H1 (cell line): Measurements from ENCODE around the gene PIEZO1. TPM values are rescaled to one million over a fixed set of nuclear protein-coding genes. Genes with fewer than 3 reads are reported as not detected.
A peak's percentile ranks its signal among the peaks of the same experiment; 100 is the strongest.

Experiments
- CTCF ChIA-PET: fragments of 300-600 bp; sonication (Branson Sonifier 250); formaldehyde crosslinking; loops from one replicate; lab custom pipeline; 2021; ENCODE audit not compliant: partially characterized antibody; lab: Charles Lee
- POLR2A ChIA-PET: fragments of 300-600 bp; sonication (Branson Sonifier 250); formaldehyde crosslinking; loops from one replicate; lab custom pipeline; 2021; ENCODE audit warnings: inconsistent platforms; ENCODE audit not compliant: partially characterized antibody; lab: Charles Lee
- DNase-seq, 2 experiments: peaks; one replicate each; pipeline versions ENCODE4 v3.0.0 to v3.0.0-alpha.2; 2010 to 2022; ENCODE audit warnings: low spot score in 2 of 2, low read depth in 1 of 2, mixed read lengths in 1 of 2
- FAIRE-seq: peaks from 2 replicates; lab custom pipeline; 2011; peaks lifted over from hg19 to GRCh38; lab: Jason Lieb, UNC
- H2AFZ ChIP-seq: 2 replicates; pipeline ENCODE4 v1.8.1; 2012; ENCODE audit warnings: low read length, inconsistent platforms
- H2AK5ac ChIP-seq: 2 replicates; pipeline ENCODE4 v1.6.1; 2013; ENCODE audit warnings: low read depth, low read length
- H2BK120ac ChIP-seq: replicated peaks from 2 replicates; pipeline ENCODE3; 2013; ENCODE audit warnings: low read depth, low read length, inconsistent platforms
- H2BK12ac ChIP-seq: 2 replicates; pipeline ENCODE4 v1.6.1; 2013; ENCODE audit warnings: low read depth, low read length
- H2BK15ac ChIP-seq: 2 replicates; pipeline ENCODE4 v1.6.1; 2013; ENCODE audit warnings: low read length
- H2BK20ac ChIP-seq: 2 replicates; pipeline ENCODE4 v1.6.1; 2013; ENCODE audit warnings: low read length
- H2BK5ac ChIP-seq: 2 replicates; pipeline ENCODE4 v1.6.1; 2013; ENCODE audit warnings: low read depth, low read length
- H3K14ac ChIP-seq: 2 replicates; pipeline ENCODE4 v1.6.1; 2013; ENCODE audit warnings: inconsistent platforms; ENCODE audit not compliant: insufficient read length
- H3K18ac ChIP-seq: 2 replicates; pipeline ENCODE4 v1.6.1; 2013; ENCODE audit warnings: low read length; ENCODE audit errors: extremely low read depth
- H3K23ac ChIP-seq: 2 replicates; pipeline ENCODE4 v1.6.1; 2013; ENCODE audit warnings: inconsistent platforms; ENCODE audit not compliant: insufficient read length
- H3K23me2 ChIP-seq: 2 replicates; pipeline ENCODE4 v1.6.1; 2013; ENCODE audit warnings: low read depth, low read length
- H3K27ac ChIP-seq: 2 replicates; pipeline ENCODE4 v1.6.1; 2011; ENCODE audit warnings: low read depth, low read length, inconsistent platforms
- H3K27me3 ChIP-seq, 4 experiments: replicated peaks in 1 of 4; 1 replicate in 1 of 4; 2 replicates in 3 of 4; pipeline versions ENCODE4 v1.6.1 to v1.8.1; 2011 to 2013; ENCODE audit warnings: low read length in 3 of 4, mild to moderate bottlenecking in 3 of 4, inconsistent platforms in 2 of 4, mixed read lengths in 2 of 4, moderate library complexity in 1 of 4; ENCODE audit not compliant: control insufficient read depth in 3 of 4, insufficient read depth in 3 of 4; ENCODE audit errors: extremely low read depth in 1 of 4
- H3K36me3 ChIP-seq, 4 experiments: 2 replicates each; pipeline versions ENCODE4 v1.6.1 to v1.8.1; 2011 to 2013; ENCODE audit warnings: mild to moderate bottlenecking in 4 of 4, low read length in 3 of 4, moderate library complexity in 2 of 4, control low read depth in 1 of 4, inconsistent platforms in 1 of 4; ENCODE audit not compliant: insufficient read depth in 4 of 4, control insufficient read depth in 2 of 4
- H3K4ac ChIP-seq: replicated peaks from 2 replicates; pipeline ENCODE3; 2013; ENCODE audit warnings: low read length, low read depth, mixed read lengths, inconsistent platforms; ENCODE audit not compliant: insufficient read length
- H3K4me1 ChIP-seq, 4 experiments: replicated peaks in 1 of 4; 1 replicate in 1 of 4; 2 replicates in 3 of 4; pipeline versions ENCODE4 v1.6.1 to v1.8.1; 2011 to 2013; ENCODE audit warnings: low read length in 3 of 4, inconsistent platforms in 2 of 4, mixed read lengths in 1 of 4; ENCODE audit not compliant: insufficient read depth in 4 of 4, control insufficient read depth in 3 of 4
- H3K4me2 ChIP-seq, 2 experiments: 2 replicates each; pipeline versions ENCODE4 v1.6.1 to v1.8.1; 2011 to 2013; ENCODE audit warnings: low read depth in 2 of 2, low read length in 2 of 2, control low read depth in 1 of 2, inconsistent platforms in 1 of 2, mild to moderate bottlenecking in 1 of 2; ENCODE audit not compliant: insufficient read depth in 1 of 2
- H3K4me3 ChIP-seq, 4 experiments: fragments of 200-600, 300-600 bp in 1 of 4; sonication (generic), shearing (Covaris generic), sonication (Bioruptor Twin) in 1 of 4; 2 replicates each; pipeline versions ENCODE4 v1.5.1 to v1.8.1; 2011 to 2016; ENCODE audit warnings: low read length in 4 of 4, low read depth in 3 of 4, control low read depth in 2 of 4, inconsistent platforms in 2 of 4, mild to moderate bottlenecking in 2 of 4, mixed read lengths in 1 of 4, moderate library complexity in 1 of 4; ENCODE audit not compliant: insufficient read depth in 2 of 4; ENCODE audit errors: extremely low read depth in 1 of 4
- H3K56ac ChIP-seq: replicated peaks from 2 replicates; pipeline ENCODE3; 2013; ENCODE audit warnings: low read depth, mild to moderate bottlenecking, mixed read lengths, low read length, inconsistent platforms; ENCODE audit not compliant: insufficient read length
- H3K79me1 ChIP-seq: 2 replicates; pipeline ENCODE4 v1.6.1; 2013; ENCODE audit warnings: low read depth, low read length, control low read depth
- H3K79me2 ChIP-seq, 2 experiments: 2 replicates each; pipeline versions ENCODE4 v1.6.1 to v1.8.1; 2012 to 2013; ENCODE audit warnings: low read length in 2 of 2, mild to moderate bottlenecking in 2 of 2, inconsistent platforms in 1 of 2; ENCODE audit not compliant: insufficient read depth in 2 of 2, control insufficient read depth in 1 of 2
- H3K9ac ChIP-seq, 4 experiments: replicated peaks in 1 of 4; 1 replicate in 1 of 4; 2 replicates in 3 of 4; pipeline versions ENCODE4 v1.6.1 to v1.8.1; 2011 to 2013; ENCODE audit warnings: low read depth in 3 of 4, low read length in 3 of 4, control low read depth in 2 of 4, mild to moderate bottlenecking in 2 of 4, moderate library complexity in 2 of 4, inconsistent platforms in 1 of 4; ENCODE audit errors: extremely low read depth in 1 of 4
- H3K9me3 ChIP-seq, 2 experiments: 2 replicates each; pipeline versions ENCODE4 v1.6.1 to v1.8.1; 2012 to 2013; ENCODE audit warnings: mild to moderate bottlenecking in 2 of 2, moderate library complexity in 2 of 2, control low read depth in 1 of 2, inconsistent platforms in 1 of 2, low read depth in 1 of 2, low read length in 1 of 2, mixed read lengths in 1 of 2; ENCODE audit not compliant: insufficient read depth in 2 of 2
- H4K20me1 ChIP-seq, 2 experiments: replicated peaks in 1 of 2; 2 replicates each; pipeline versions ENCODE3 to v1.8.1; 2011 to 2013; ENCODE audit warnings: inconsistent platforms in 2 of 2, low read length in 2 of 2, mild to moderate bottlenecking in 1 of 2; ENCODE audit not compliant: insufficient read depth in 2 of 2, control insufficient read depth in 1 of 2
- H4K5ac ChIP-seq: 2 replicates; pipeline ENCODE4 v1.6.1; 2013; ENCODE audit warnings: low read length, low read depth, mixed read lengths, inconsistent platforms; ENCODE audit not compliant: insufficient read length
- H4K8ac ChIP-seq: 2 replicates; pipeline ENCODE4 v1.8.0; 2013; ENCODE audit warnings: mild to moderate bottlenecking, moderate library complexity, low read length, inconsistent platforms; ENCODE audit not compliant: insufficient read depth; ENCODE audit errors: extremely low read depth
- H4K91ac ChIP-seq: replicated peaks from 2 replicates; pipeline ENCODE3; 2013; ENCODE audit warnings: low read length, mixed read lengths, inconsistent platforms; ENCODE audit not compliant: insufficient read length
- BRCA1 ChIP-seq: IDR thresholded peaks from 2 replicates; pipeline ENCODE4 v1.6.1; 2012; ENCODE audit warnings: low read depth, low read length, improper control_type of control experiment
- POU5F1 ChIP-seq: IDR thresholded peaks from 2 replicates; pipeline ENCODE4 v1.6.1; 2011; ENCODE audit warnings: low read depth, mild to moderate bottlenecking, low read length, moderate library complexity
- RFX5 ChIP-seq: IDR thresholded peaks from 2 replicates; pipeline ENCODE4 v1.6.1; 2011; ENCODE audit warnings: low read depth, low read length, improper control_type of control experiment, borderline replicate concordance
- SIN3A ChIP-seq, 2 experiments: IDR thresholded peaks in 1 of 2; conservative IDR thresholded peaks in 1 of 2; 2 replicates each; pipeline ENCODE4 v1.6.1; 2011 to 2012; ENCODE audit warnings: low read length in 2 of 2, improper control_type of control experiment in 1 of 2, low read depth in 1 of 2, mild to moderate bottlenecking in 1 of 2
- SIRT6 ChIP-seq: IDR thresholded peaks from one replicate; pipeline ENCODE4 v1.7.1; 2012; ENCODE audit warnings: low read length, inconsistent platforms
- SIX5 ChIP-seq: IDR thresholded peaks from 2 replicates; pipeline ENCODE4 v1.6.1; 2011; ENCODE audit warnings: mild to moderate bottlenecking, low read depth, low read length
- TBP ChIP-seq: IDR thresholded peaks from 2 replicates; pipeline ENCODE4 v1.6.1; 2011; ENCODE audit warnings: low read depth, low read length, improper control_type of control experiment
- WGBS, 2 experiments: shearing (Covaris generic) in 1 of 2; methylation state at CpG; one replicate each; pipeline versions ENCODE4 v1.1.6 to v1.1.7; 2013 to 2015; ENCODE audit warnings: low lambda C conversion rate in 2 of 2, mixed read lengths in 2 of 2, inconsistent platforms in 1 of 2, low coverage in 1 of 2, missing lambda C conversion rate in 1 of 2; ENCODE audit not compliant: insufficient replicate concordance in 2 of 2, insufficient coverage in 1 of 2, insufficient read length in 1 of 2; ENCODE audit errors: extremely low coverage in 1 of 2, missing lambda C conversion rate in 1 of 2; 5-methylcytosine and 5-hydroxymethylcytosine counted together
- polyA plus RNA-seq, 7 experiments: library from polyadenylated mRNA; depleted of rRNA in 3 of 7; stranded (reverse) in 5 of 7; unstranded in 2 of 7; fragments of >200 nt in 5 of 7; fragments of 200-250 nt in 2 of 7; gene quantifications; 1 replicate in 5 of 7; 2 replicates in 1 of 7; 4 replicates in 1 of 7; pipeline versions ENCODE4 v1.2.1 to v1.2.3, GENCODE V29; 2011 to 2013; ENCODE audit warnings: missing spikeins in 2 of 7, mixed read lengths in 2 of 7
- total RNA-seq: library from RNA; stranded (reverse); fragmentation: NEBNext Ultra II Directional; extraction: Animal tissue kit (Norgen Biotek cat#: 25700); gene quantifications from 2 replicates; pipeline ENCODE4 v1.2.1, GENCODE V29; 2021
- TF ChIP-seq, protein P1 (sequence below): IDR thresholded peaks from 2 replicates; pipeline ENCODE4 v1.6.1; 2012; ENCODE audit warnings: inconsistent platforms

PIEZO1 gene
- total and polyA plus RNA-seq, 2 of the 8 experiments (the other 6 are each of a cell fraction or from before 2014, with no cell fraction given): 42.3 to 67.5 TPM

DNA sequence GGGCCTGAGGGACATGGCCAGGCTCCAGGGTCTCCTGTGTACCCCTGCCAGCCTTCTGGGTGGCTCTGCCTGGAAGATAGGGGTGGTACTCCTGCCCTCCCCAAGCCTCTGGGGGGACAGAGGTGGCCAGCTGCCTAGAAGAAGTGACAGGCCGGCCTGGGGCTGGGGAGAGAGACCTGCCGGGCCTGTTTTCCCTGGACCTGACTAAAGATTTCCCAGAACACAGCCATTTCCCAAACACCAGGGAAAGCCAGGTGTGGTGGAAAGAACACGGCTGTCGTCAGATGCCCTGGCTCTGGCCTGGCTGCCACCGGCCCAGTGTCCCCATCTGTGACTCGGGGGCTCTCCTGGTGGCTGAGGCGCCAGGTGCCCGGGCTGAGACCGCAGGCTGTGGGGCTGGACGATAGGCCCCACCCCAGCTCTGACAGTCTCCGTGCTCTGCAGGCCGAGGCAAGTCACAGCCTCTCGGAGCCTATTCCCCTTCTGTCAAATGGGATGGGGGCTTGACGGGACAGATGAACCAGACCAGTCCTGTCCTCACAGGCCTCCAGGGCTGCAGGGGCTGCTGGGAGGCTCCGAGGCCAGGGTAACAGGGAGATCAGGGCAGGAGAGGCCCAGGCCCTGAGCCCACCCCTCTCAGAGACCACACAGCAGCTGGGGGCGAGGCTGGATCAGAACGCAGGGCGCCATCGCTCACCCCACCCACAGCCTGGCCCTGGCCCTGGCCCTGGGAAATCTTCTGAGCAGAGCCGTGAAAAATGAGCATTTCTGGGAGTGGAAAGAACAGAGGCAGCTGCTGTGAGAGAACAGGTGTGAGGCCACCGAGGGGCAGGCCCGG lies 45.7 kb downstream of the PIEZO1 start:
- H3K9me3 ChIP-seq: no peaks in the 10 kb centered on the region
- peak overlapping the region; percentile 57; the same call in 1 of the 2 replicates for H4K8ac ChIP-seq
- WGBS, 2 experiments: 87% methylated on average over 17 of the region's 22 CpGs; no CpG with 5 or more reads in 1 of the 2 experiments
- H2BK5ac ChIP-seq: no peak overlapping the region
- CTCF ChIA-PET: interaction anchor here (0.9 to 10.0 kb wide), 4 partner anchors 16 to 472 kb away, joined by 3 to 251 read pairs (median 12); no protein-coding TSS in a partner anchor
- no peak overlapping the region for H2AK5ac ChIP-seq
- no peak overlapping the region for H2BK20ac ChIP-seq
- no peaks in the 10 kb centered on the region for H3K23me2 ChIP-seq
- no peaks in the 10 kb centered on the region for H3K79me1 ChIP-seq
- H2BK12ac ChIP-seq: no peak overlapping the region
- DNase-seq: no peak
- peaks cover 0 to 13% of the 10 kb centered on the region in 2 experiments for H4K20me1 ChIP-seq
- H3K27ac ChIP-seq: no peak overlapping the region
- H4K91ac ChIP-seq: no peak overlapping the region
- no peak overlapping the region for H3K4me3 ChIP-seq
- H3K56ac ChIP-seq: no peak overlapping the region
- FAIRE-seq: no peak
- H3K4ac ChIP-seq: no peak overlapping the region
- peaks cover 0 to 5% (median under 1%) of the 10 kb centered on the region in 4 experiments; a peak in 2 of 8 replicates for H3K36me3 ChIP-seq
- H3K27me3 ChIP-seq: no peaks in the 10 kb centered on the region
- no peak overlapping the region for H3K14ac ChIP-seq
- POLR2A ChIA-PET: interaction anchor here (2.0 kb wide), 1 partner anchor 71 kb away, joined by 5 read pairs; no protein-coding TSS in a partner anchor
- no peaks in the 10 kb centered on the region for H3K79me2 ChIP-seq
- H3K18ac ChIP-seq: no peak overlapping the region
- H3K23ac ChIP-seq: no peak overlapping the region
- no peak overlapping the region for H2BK120ac ChIP-seq
- H2BK15ac ChIP-seq: no peak overlapping the region
- no peak overlapping the region for H2AFZ ChIP-seq
- H3K9ac ChIP-seq: no peak overlapping the region
- TF ChIP-seq, protein P1, sequence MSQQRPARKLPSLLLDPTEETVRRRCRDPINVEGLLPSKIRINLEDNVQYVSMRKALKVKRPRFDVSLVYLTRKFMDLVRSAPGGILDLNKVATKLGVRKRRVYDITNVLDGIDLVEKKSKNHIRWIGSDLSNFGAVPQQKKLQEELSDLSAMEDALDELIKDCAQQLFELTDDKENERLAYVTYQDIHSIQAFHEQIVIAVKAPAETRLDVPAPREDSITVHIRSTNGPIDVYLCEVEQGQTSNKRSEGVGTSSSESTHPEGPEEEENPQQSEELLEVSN: no peak
- no peak for TF ChIP-seq TBP
- TF ChIP-seq POU5F1: no peak
- no peak for TF ChIP-seq SIRT6
- TF ChIP-seq RFX5: no peak
- TF ChIP-seq SIX5: no peak
- TF ChIP-seq BRCA1: no peak
- TF ChIP-seq SIN3A (conservative IDR thresholded peaks at IDR 0.05 in 1 of 2, IDR thresholded peaks at IDR 0.05 in 1 of 2; ENCODE audit: low read depth in 1 of 2, low read length in 2 of 2): no peak
- H4K5ac ChIP-seq: no peak overlapping the region
- peaks cover 0 to 7% (median 1%) of the 10 kb centered on the region in 4 experiments; a peak in 3 of 7 replicates for H3K4me1 ChIP-seq
- H3K4me2 ChIP-seq: no peak overlapping the region
